Activated naive CD8-positive, alpha-beta T cell treated with anti-CD3 and anti-CD28 coated beads, Interleukin-2, amount 10 ng/mL, durations not matched to agents 7 days and 5 days (primary cell): Measurements from ENCODE around the gene KIAA2012. TPM values are rescaled to one million over a fixed set of nuclear protein-coding genes. Genes with fewer than 3 reads are reported as not detected.

ENCODE experiments used
- ATAC-seq: fragments of 150-1000 bp; cut with Tn5 transposase; one replicate; pipeline ENCODE4 v1.10.0; 2021; ENCODE audit warnings: low read depth, moderate library complexity
- POLR2A ChIA-PET: fragments of 350-600 bp; sonication (Branson Sonifier 250); formaldehyde crosslinking; loops from one replicate; lab custom pipeline; 2021; ENCODE audit warnings: antibody characterized with exemption; lab: Charles Lee
- DNase-seq: peaks from one replicate; pipeline ENCODE4 v3.0.0; 2021
- H3K27ac Mint-ChIP-seq: one replicate; pipeline ENCODE4 v1.8.0; 2022; ENCODE audit warnings: mild to moderate bottlenecking, mixed read lengths
- H3K27me3 Mint-ChIP-seq: one replicate; pipeline ENCODE4 v1.8.0; 2022; ENCODE audit warnings: mild to moderate bottlenecking, moderate library complexity, mixed read lengths
- H3K36me3 Mint-ChIP-seq: one replicate; pipeline ENCODE4 v1.8.0; 2021; ENCODE audit warnings: mild to moderate bottlenecking, mixed read lengths
- H3K4me1 Mint-ChIP-seq: one replicate; pipeline ENCODE4 v1.8.0; 2021; ENCODE audit warnings: mixed read lengths
- H3K4me3 Mint-ChIP-seq: one replicate; pipeline ENCODE4 v1.8.0; 2022; ENCODE audit warnings: mild to moderate bottlenecking, moderate library complexity, mixed read lengths
- H3K9me3 Mint-ChIP-seq: one replicate; pipeline ENCODE4 v1.8.0; 2021; ENCODE audit warnings: mixed read lengths
- total RNA-seq, 2 experiments: library from RNA; stranded (reverse); gene quantifications; one replicate each; pipeline ENCODE4 v1.2.3, GENCODE V29; 2021

KIAA2012 gene
- total RNA-seq, 2 experiments from 2014 or later: not detected

GRCh38 chr2:202164411-202164810, 91.4 kb downstream of the KIAA2012 start:
- no peaks in the 10 kb centered on the region for H3K27me3 Mint-ChIP-seq
- POLR2A ChIA-PET: no interaction called here
- no peak overlapping the region for H3K27ac Mint-ChIP-seq
- no peaks in the 10 kb centered on the region for H3K4me1 Mint-ChIP-seq
- H3K9me3 Mint-ChIP-seq: no peaks in the 10 kb centered on the region
- no peaks in the 10 kb centered on the region for H3K36me3 Mint-ChIP-seq
- no peak overlapping the region for H3K4me3 Mint-ChIP-seq
- ATAC-seq (no peak), DNase-seq (no peak)

- no peak for DNase-seq
- POLR2A ChIA-PET: no interaction called here
- no peaks in the 10 kb centered on the region for H3K27me3 Mint-ChIP-seq
- no peaks in the 10 kb centered on the region for H3K36me3 Mint-ChIP-seq
- H3K27ac Mint-ChIP-seq: no peak overlapping the region
- no peak overlapping the region for H3K4me3 Mint-ChIP-seq
- no peaks in the 10 kb centered on the region for H3K9me3 Mint-ChIP-seq
- H3K4me1 Mint-ChIP-seq: no peaks in the 10 kb centered on the region
- ATAC-seq: no peak
Measured at GRCh38 chr2:202165208-202165607, 92.2 kb downstream of the KIAA2012 start.

- Mint-ChIP-seq H3K9me3 (no peaks in the 10 kb centered on the region), H3K4me1 (peaks cover 1% of the 10 kb centered on the region), H3K4me3 (no peak overlapping the region), H3K27me3 (peaks cover 3% of the 10 kb centered on the region), H3K27ac (no peak overlapping the region), H3K36me3 (peaks cover under 1% of the 10 kb centered on the region)
- POLR2A ChIA-PET: no interaction called here
- DNase-seq (no peak), ATAC-seq (no peak)
Measured at GRCh38 chr2:202165945-202166344, 92.9 kb downstream of the KIAA2012 start.

DNA sequence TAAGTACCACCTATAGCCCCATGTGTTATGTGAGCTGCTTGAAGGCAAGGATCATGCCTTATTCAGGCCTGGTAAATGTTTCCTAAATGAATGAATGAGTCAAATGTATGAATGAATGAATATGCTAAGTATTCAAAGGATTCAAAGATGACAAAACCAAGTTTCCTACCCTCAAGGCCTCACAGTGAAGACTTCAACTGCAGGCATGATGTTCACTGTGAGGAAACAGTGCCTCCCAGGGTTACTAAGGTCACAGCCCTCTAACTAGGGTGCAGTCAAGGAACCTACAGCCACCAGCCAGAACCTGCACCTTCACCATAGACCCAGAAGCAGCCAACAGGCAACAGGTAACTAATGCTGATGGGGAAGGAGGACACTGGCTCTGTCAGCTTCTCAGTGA, 96.1 kb downstream of the KIAA2012 start:
- H3K4me3 Mint-ChIP-seq: no peak overlapping the region

DNA sequence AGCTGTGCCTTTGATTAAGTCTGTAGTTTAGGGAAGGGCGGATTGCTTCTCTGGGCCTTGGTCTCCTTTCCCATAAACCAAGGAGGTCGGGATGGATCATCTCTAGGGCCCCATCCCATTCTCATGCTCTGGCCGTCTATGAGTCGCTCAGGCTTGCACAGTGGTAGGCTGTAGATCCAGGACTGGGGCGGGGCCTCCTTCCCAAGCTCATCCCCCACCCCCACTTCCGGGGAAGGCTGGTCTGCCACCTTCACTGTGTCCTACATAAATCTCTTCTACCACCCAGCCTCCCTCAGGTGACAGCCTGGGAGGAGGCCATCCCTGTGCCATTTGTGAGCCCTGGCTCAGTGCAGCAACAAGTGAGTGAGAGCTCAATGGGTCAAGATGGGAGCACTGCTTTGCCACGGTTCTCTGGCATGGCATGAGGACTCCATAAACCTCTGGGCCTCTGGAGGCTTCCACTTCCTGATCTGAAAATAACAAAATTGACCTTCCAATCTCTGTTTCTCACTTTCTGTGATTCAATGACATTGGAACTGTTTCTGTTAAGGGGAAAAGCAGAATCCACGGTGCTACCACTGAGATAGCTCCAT, 96.9 kb downstream of the KIAA2012 start:
- Mint-ChIP-seq H3K36me3 (peaks cover 2% of the 10 kb centered on the region), H3K27ac (no peak overlapping the region)

More for the DNA sequence above, 96.1 kb downstream of the KIAA2012 start:
- Mint-ChIP-seq H3K27ac (no peak overlapping the region), H3K27me3 (peaks cover 8% of the 10 kb centered on the region), H3K9me3 (no peaks in the 10 kb centered on the region), H3K36me3 (peaks cover 2% of the 10 kb centered on the region), H3K4me1 (peaks cover 15% of the 10 kb centered on the region)
- POLR2A ChIA-PET: no interaction called here
- ATAC-seq: no peak
- no peak for DNase-seq

DNA sequence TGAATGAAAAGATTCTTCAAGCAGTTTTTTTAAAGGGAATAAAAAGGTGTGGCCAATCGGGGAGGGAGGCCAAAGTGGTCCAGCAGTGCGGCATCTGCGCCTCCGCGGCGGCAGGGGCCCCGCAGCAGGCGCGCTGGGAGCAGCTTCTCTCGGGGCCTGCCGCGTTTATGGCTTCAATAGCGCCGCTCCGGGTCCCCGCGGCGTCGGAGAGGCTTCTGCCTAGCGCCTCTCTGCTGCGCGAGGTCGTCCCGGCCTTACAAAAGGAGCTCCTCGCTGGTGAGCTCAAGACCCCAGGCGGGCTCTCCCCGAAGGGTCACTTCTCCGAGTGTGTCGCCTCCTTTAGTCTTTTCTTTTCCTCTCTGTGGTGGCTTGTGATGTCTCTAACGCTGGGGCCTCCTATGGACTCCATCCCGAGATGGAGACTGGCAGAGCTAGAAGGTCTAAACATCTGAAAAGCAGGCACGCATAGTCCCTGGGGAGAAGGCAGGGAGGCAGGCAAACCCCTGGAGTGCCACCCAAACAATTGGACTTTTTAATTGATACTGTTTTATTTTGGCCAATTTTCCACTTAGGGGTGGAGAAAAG, 98.3 kb downstream of the KIAA2012 start:
- H3K9me3 Mint-ChIP-seq: no peaks in the 10 kb centered on the region
- H3K4me3 Mint-ChIP-seq: peak overlapping the region; percentile 37
- peaks cover 2% of the 10 kb centered on the region for H3K36me3 Mint-ChIP-seq
- peaks cover 8% of the 10 kb centered on the region for H3K27me3 Mint-ChIP-seq
- no peak overlapping the region for H3K27ac Mint-ChIP-seq
- POLR2A ChIA-PET: no interaction called here
- peak; percentile 43 for DNase-seq
- H3K4me1 Mint-ChIP-seq: peaks cover 15% of the 10 kb centered on the region
- ATAC-seq: peak; percentile 46

More for the DNA sequence above, 96.9 kb downstream of the KIAA2012 start:
- Mint-ChIP-seq H3K4me1 (peaks cover 15% of the 10 kb centered on the region), H3K9me3 (no peaks in the 10 kb centered on the region), H3K4me3 (no peak overlapping the region), H3K27me3 (peaks cover 8% of the 10 kb centered on the region)
- POLR2A ChIA-PET: no interaction called here
- no peak for DNase-seq
- ATAC-seq: no peak

- Mint-ChIP-seq H3K4me1 (peaks cover 15% of the 10 kb centered on the region), H3K27ac (no peak overlapping the region), H3K4me3 (no peak overlapping the region), H3K9me3 (no peaks in the 10 kb centered on the region), H3K27me3 (peaks cover 8% of the 10 kb centered on the region), H3K36me3 (peaks cover 2% of the 10 kb centered on the region)
- no peak for DNase-seq
- peak; percentile 40 for ATAC-seq
- POLR2A ChIA-PET: no interaction called here
Measured at GRCh38 chr2:202172439-202173211, 99.6 kb downstream of the KIAA2012 start.

GRCh38 chr2:202178346-202178958, 105.4 kb downstream of the KIAA2012 start:
- Mint-ChIP-seq H3K27me3 (peaks cover 8% of the 10 kb centered on the region), H3K4me1 (peaks cover 3% of the 10 kb centered on the region), H3K4me3 (no peak overlapping the region), H3K9me3 (no peaks in the 10 kb centered on the region), H3K27ac (no peak overlapping the region), H3K36me3 (no peaks in the 10 kb centered on the region)
- ATAC-seq (peak; percentile 61), DNase-seq (no peak)
- POLR2A ChIA-PET: interaction anchor here (0.6 kb wide), 1 partner anchor 327 kb away, joined by 3 read pairs; no protein-coding TSS in a partner anchor

- no peak for DNase-seq
- no peak for ATAC-seq
- peaks cover 29% of the 10 kb centered on the region for H3K27me3 Mint-ChIP-seq
- no peak overlapping the region for H3K27ac Mint-ChIP-seq
- POLR2A ChIA-PET: no interaction called here
- H3K4me3 Mint-ChIP-seq: no peak overlapping the region
- H3K4me1 Mint-ChIP-seq: no peaks in the 10 kb centered on the region
- H3K9me3 Mint-ChIP-seq: no peaks in the 10 kb centered on the region
- no peaks in the 10 kb centered on the region for H3K36me3 Mint-ChIP-seq
Measured at GRCh38 chr2:202184557-202184956, 111.5 kb downstream of the KIAA2012 start.

DNA sequence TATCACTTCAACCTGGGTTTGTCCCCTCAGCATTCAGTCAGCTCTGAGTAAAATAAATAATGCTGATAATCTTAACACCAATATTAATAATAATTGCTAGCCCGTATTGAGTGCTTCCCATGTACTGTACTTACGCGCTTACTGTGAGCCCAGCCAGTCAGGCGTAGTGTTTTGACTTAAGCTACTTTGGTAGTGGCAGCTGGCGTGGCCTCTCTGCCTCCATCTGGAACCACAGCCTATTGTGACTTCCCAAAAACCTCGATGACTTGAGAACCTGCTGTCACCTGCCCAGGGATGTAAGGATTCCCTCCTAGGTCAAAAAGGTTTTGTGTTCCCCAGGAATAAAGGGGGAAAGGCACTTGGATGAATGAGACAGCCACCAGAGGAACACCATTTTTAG, 112.1 kb downstream of the KIAA2012 start:
- H3K4me3 Mint-ChIP-seq: no peak overlapping the region
- H3K9me3 Mint-ChIP-seq: no peaks in the 10 kb centered on the region
- ATAC-seq (no peak), DNase-seq (no peak)
- H3K36me3 Mint-ChIP-seq: no peaks in the 10 kb centered on the region
- H3K4me1 Mint-ChIP-seq: no peaks in the 10 kb centered on the region
- no peak overlapping the region for H3K27ac Mint-ChIP-seq
- POLR2A ChIA-PET: no interaction called here
- H3K27me3 Mint-ChIP-seq: peaks cover 30% of the 10 kb centered on the region

- no peak overlapping the region for H3K4me3 Mint-ChIP-seq
- no peaks in the 10 kb centered on the region for H3K4me1 Mint-ChIP-seq
- peaks cover 30% of the 10 kb centered on the region for H3K27me3 Mint-ChIP-seq
- DNase-seq (no peak), ATAC-seq (no peak)
- POLR2A ChIA-PET: no interaction called here
- no peak overlapping the region for H3K27ac Mint-ChIP-seq
- no peaks in the 10 kb centered on the region for H3K9me3 Mint-ChIP-seq
- no peaks in the 10 kb centered on the region for H3K36me3 Mint-ChIP-seq
Measured at GRCh38 chr2:202186641-202187202, 113.7 kb downstream of the KIAA2012 start.

- Mint-ChIP-seq H3K4me1 (no peaks in the 10 kb centered on the region), H3K27me3 (peaks cover 25% of the 10 kb centered on the region), H3K27ac (no peak overlapping the region), H3K9me3 (no peaks in the 10 kb centered on the region), H3K36me3 (no peaks in the 10 kb centered on the region), H3K4me3 (no peak overlapping the region)
- POLR2A ChIA-PET: no interaction called here
- DNase-seq (no peak), ATAC-seq (no peak)
Measured at GRCh38 chr2:202187570-202187969, 114.5 kb downstream of the KIAA2012 start.

DNA sequence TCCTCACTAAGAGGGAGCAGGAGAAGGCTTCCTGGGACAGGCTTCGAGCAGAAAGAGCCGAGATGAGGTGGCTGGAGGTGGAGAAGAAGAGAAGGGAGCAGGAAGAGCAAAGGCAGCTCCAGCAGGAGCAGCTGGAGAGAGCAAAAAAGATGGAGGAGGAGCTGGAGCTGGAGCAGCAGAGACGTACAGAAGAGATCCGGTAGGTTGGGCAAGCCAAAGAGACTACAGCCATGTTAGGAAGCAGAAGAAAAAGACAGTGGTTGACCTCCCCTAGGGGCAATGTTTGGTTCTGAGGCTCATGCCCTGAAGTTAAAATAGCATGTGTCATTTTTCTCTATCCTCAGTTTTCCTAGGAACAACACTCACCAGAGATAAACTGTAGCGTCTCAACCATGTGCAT, 120.2 kb downstream of the KIAA2012 start:
- no peak overlapping the region for H3K4me3 Mint-ChIP-seq
- DNase-seq (no peak), ATAC-seq (no peak)
- POLR2A ChIA-PET: no interaction called here
- H3K27ac Mint-ChIP-seq: no peak overlapping the region
- no peaks in the 10 kb centered on the region for H3K36me3 Mint-ChIP-seq
- no peaks in the 10 kb centered on the region for H3K4me1 Mint-ChIP-seq
- H3K9me3 Mint-ChIP-seq: no peaks in the 10 kb centered on the region
- H3K27me3 Mint-ChIP-seq: peaks cover 29% of the 10 kb centered on the region
